Adrenal gland (tissue), 5 donors: ENCODE measurements around the gene TMEM256.

Experiments used
- POLR2A ChIP-seq, 2 donors: fragments of 450-650 bp; IDR thresholded peaks; one replicate each; pipeline ENCODE4 v1.6.1; 2017; ENCODE audit warnings: antibody characterized with exemption in 2 of 2, mild to moderate bottlenecking in 2 of 2, moderate library complexity in 1 of 2
- TF ChIP-seq, protein P1 (sequence below), 6 experiments: fragments of 450-650 bp in 4 of 6; fragments of 200-600 bp in 2 of 6; sonication (generic) in 1 of 6; IDR thresholded peaks; 1 replicate in 5 of 6; 2 replicates in 1 of 6; pipeline versions ENCODE4 v1.5.1 to v1.8.0; 2016 to 2021; ENCODE audit warnings: antibody characterized with exemption in 6 of 6, mild to moderate bottlenecking in 2 of 6, moderate library complexity in 1 of 6
- donor health status: DM: no; HTN: no; CAD: no.

DNA sequence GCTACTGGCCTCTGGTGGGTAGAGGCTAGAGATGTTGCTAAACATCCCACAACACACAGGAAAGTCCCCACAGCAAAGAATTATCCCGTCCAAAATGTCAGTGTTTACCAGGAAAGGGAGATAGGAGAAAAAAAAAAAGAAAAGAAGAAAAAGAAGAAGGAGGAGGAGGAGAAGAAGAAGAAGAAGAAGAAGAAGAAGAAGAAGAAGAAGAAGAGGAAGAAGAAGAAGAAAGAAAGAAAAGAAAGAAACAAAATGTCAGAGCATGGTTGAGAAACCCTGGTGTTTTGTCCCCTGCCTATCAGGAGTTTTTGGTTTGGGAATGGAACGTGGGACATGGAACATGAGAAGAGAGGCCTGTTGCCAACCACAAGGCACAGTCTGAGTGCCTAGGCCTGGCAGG lies 46.5 kb downstream of the TMEM256 start:
- TF ChIP-seq, protein P1, sequence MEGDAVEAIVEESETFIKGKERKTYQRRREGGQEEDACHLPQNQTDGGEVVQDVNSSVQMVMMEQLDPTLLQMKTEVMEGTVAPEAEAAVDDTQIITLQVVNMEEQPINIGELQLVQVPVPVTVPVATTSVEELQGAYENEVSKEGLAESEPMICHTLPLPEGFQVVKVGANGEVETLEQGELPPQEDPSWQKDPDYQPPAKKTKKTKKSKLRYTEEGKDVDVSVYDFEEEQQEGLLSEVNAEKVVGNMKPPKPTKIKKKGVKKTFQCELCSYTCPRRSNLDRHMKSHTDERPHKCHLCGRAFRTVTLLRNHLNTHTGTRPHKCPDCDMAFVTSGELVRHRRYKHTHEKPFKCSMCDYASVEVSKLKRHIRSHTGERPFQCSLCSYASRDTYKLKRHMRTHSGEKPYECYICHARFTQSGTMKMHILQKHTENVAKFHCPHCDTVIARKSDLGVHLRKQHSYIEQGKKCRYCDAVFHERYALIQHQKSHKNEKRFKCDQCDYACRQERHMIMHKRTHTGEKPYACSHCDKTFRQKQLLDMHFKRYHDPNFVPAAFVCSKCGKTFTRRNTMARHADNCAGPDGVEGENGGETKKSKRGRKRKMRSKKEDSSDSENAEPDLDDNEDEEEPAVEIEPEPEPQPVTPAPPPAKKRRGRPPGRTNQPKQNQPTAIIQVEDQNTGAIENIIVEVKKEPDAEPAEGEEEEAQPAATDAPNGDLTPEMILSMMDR (IDR thresholded peaks at IDR 0.05), result no peak
- TF ChIP-seq POLR2A (IDR thresholded peaks at IDR 0.05), result no peak
